Measurements from ENCODE around the gene EIF4G3. TPM values are rescaled to one million over a fixed set of nuclear protein-coding genes. Genes with fewer than 3 reads are reported as not detected.

The EIF4G3 gene
- total and polyA plus RNA-seq, 10 of the 15 experiments (the other 5 are each of a cell fraction or from before 2014, with no cell fraction given), result 7.4 to 45.1 (median 29.1) TPM

- in situ Hi-C loops (cut with MboI) (no loop called here), intact Hi-C loops (cut with micrococcal nuclease; ENCODE audit: unreplicated experiment) (no loop called here)
- POLR2A ChIA-PET, result no interaction called here
- no peaks in the 10 kb centered on the region for H4K20me1 ChIP-seq (ENCODE audit: control insufficient read depth, insufficient read depth)
- SMC1A ChIA-PET (ENCODE audit: uncharacterized antibody, unreplicated experiment), result no interaction called here
- no peaks in the 10 kb centered on the region for H3K79me2 ChIP-seq (ENCODE audit: control insufficient read depth, insufficient read depth, low read length)
- CTCF ChIA-PET, result interaction anchor here (0.9 kb wide), 1 partner anchor 12 kb away, joined by 4 read pairs; no protein-coding TSS in a partner anchor
- WGBS (ENCODE audit: insufficient coverage, insufficient replicate concordance, low lambda C conversion rate, missing lambda C conversion rate), result 80% methylated on average over 3 of the region's 3 CpGs
- no peak overlapping the region for H2AFZ ChIP-seq (ENCODE audit: control insufficient read depth, low read depth, low read length)
- no peak overlapping the region for H3K4me2 ChIP-seq (ENCODE audit: control insufficient read depth, insufficient read depth)
- FAIRE-seq (no peak), ATAC-seq (no peak), DNase-seq (ENCODE audit: low read depth, low spot score) (no peak)
- no TSS peak for BruUV-seq (replicated peaks)
- no peak for TF ChIP-seq MXI1 (IDR thresholded peaks at IDR 0.05; ENCODE audit: low read depth, low read length)
- no peak for TF ChIP-seq TARDBP (IDR thresholded peaks at IDR 0.05; ENCODE audit: borderline replicate concordance)
- no peaks in the 10 kb centered on the region for H3K9me3 ChIP-seq (replicated peaks; ENCODE audit: control insufficient read depth, insufficient read depth, low read length)
- no peak overlapping the region for H3K9ac ChIP-seq (ENCODE audit: control insufficient read depth, insufficient read depth, low read length)
- H3K27ac ChIP-seq (ENCODE audit: control insufficient read depth, insufficient read depth), result no peak overlapping the region
- H3K27me3 ChIP-seq (replicated peaks in 1 of 2; ENCODE audit: control insufficient read depth in 2 of 2, insufficient read depth in 2 of 2, low read length in 1 of 2), result no peaks in the 10 kb centered on the region
- no peaks in the 10 kb centered on the region for H3K4me1 ChIP-seq (ENCODE audit: control insufficient read depth, insufficient read depth, low read length)
- H3K36me3 ChIP-seq (ENCODE audit: control insufficient read depth in 2 of 2, insufficient read depth in 2 of 2, low read length in 1 of 2), result 0 out of 4 replicates have a peak, but pooled peaks cover 0 to 2% of the 10 kb centered on the region in 2 experiments
- RAD21 ChIA-PET (ENCODE audit: unreplicated experiment), result no interaction called here
- no peak overlapping the region for H3K4me3 ChIP-seq
Measured at GRCh38 chr1:20883766-20884165, 292.9 kb downstream of the EIF4G3 start.

- FAIRE-seq (no peak), DNase-seq (ENCODE audit: low read depth, low spot score) (no peak), ATAC-seq (no peak)
- RAD21 ChIA-PET (ENCODE audit: unreplicated experiment), result no interaction called here
- SMC1A ChIA-PET (ENCODE audit: uncharacterized antibody, unreplicated experiment), result no interaction called here
- in situ Hi-C loops (cut with MboI) (no loop called here), intact Hi-C loops (cut with micrococcal nuclease; ENCODE audit: unreplicated experiment) (no loop called here)
- no TSS peak for BruUV-seq (replicated peaks)
- POLR2A ChIA-PET, result interaction anchor here (0.5 kb wide), 1 partner anchor 9 kb away, joined by 3 read pairs; no protein-coding TSS in a partner anchor
- H3K27me3 ChIP-seq (replicated peaks in 1 of 2; ENCODE audit: control insufficient read depth in 2 of 2, insufficient read depth in 2 of 2, low read length in 1 of 2), result no peaks in the 10 kb centered on the region
- H3K4me1 ChIP-seq (ENCODE audit: control insufficient read depth, insufficient read depth, low read length), result no peaks in the 10 kb centered on the region
- H2AFZ ChIP-seq (ENCODE audit: control insufficient read depth, low read depth, low read length), result no peak overlapping the region
- H3K27ac ChIP-seq (ENCODE audit: control insufficient read depth, insufficient read depth), result no peak overlapping the region
- WGBS (ENCODE audit: insufficient coverage, insufficient replicate concordance, low lambda C conversion rate, missing lambda C conversion rate), result 95% methylated on average over 5 of the region's 5 CpGs
- no peak overlapping the region for H3K4me2 ChIP-seq (ENCODE audit: control insufficient read depth, insufficient read depth)
- CTCF ChIA-PET, result no interaction called here
- no peaks in the 10 kb centered on the region for H4K20me1 ChIP-seq (ENCODE audit: control insufficient read depth, insufficient read depth)
- no peak overlapping the region for H3K4me3 ChIP-seq
- H3K79me2 ChIP-seq (ENCODE audit: control insufficient read depth, insufficient read depth, low read length), result no peaks in the 10 kb centered on the region
- 0 out of 4 replicates have a peak, but pooled peaks cover 0 to 2% of the 10 kb centered on the region in 2 experiments for H3K36me3 ChIP-seq (ENCODE audit: control insufficient read depth in 2 of 2, insufficient read depth in 2 of 2, low read length in 1 of 2)
- no peak overlapping the region for H3K9ac ChIP-seq (ENCODE audit: control insufficient read depth, insufficient read depth, low read length)
- no peaks in the 10 kb centered on the region for H3K9me3 ChIP-seq (replicated peaks; ENCODE audit: control insufficient read depth, insufficient read depth, low read length)
- TF ChIP-seq IRF3 (IDR thresholded peaks at IDR 0.05) (no peak), TBL1XR1 (IDR thresholded peaks at IDR 0.05; ENCODE audit: low read depth, low read length) (no peak), ZBTB40 (IDR thresholded peaks at IDR 0.05; ENCODE audit: borderline replicate concordance) (no peak), TCF7 (IDR thresholded peaks at IDR 0.05; ENCODE audit: borderline replicate concordance) (no peak), SP1 (IDR thresholded peaks at IDR 0.05; ENCODE audit: low read depth, low read length) (no peak), NFIC (IDR thresholded peaks at IDR 0.05; ENCODE audit: low read depth, low read length) (no peak), SMAD5 (IDR thresholded peaks at IDR 0.05; ENCODE audit: low read depth) (no peak), TCF3 (IDR thresholded peaks at IDR 0.05; ENCODE audit: borderline replicate concordance, insufficient read depth, low read depth, low read length) (no peak), RAD21 (IDR thresholded peaks at IDR 0.05; ENCODE audit: insufficient read depth, low read depth, low read length) (no peak), CBX3 (IDR thresholded peaks at IDR 0.05; ENCODE audit: borderline replicate concordance, low read depth) (no peak)
Measured at GRCh38 chr1:20882837-20883236, 293.9 kb downstream of the EIF4G3 start.

All from GM12878 (cell line).